ENCODE results near the gene AGPS. TPM values are rescaled to one million over a fixed set of nuclear protein-coding genes. Genes with fewer than 3 reads are reported as not detected.

AGPS gene
- total and polyA plus RNA-seq, 2 of the 13 experiments (the other 11 are each of a cell fraction or from before 2014, with no cell fraction given), result 39.4 to 99.0 TPM

GRCh38 chr2:177529166-177529565 lies 136.6 kb downstream of the AGPS start:
- no peak for FAIRE-seq
- Histone ChIP-seq H3K4me1 (ENCODE audit: insufficient read depth, low read length) (no peaks in the 10 kb centered on the region), H3K4me3 (replicated peaks in 1 of 3; ENCODE audit: insufficient read depth in 1 of 3, low read depth in 2 of 3, low read length in 3 of 3) (no peak overlapping the region), H3K27me3 (ENCODE audit: control insufficient read depth in 1 of 2, insufficient read depth in 2 of 2, low read length in 2 of 2) (no peaks in the 10 kb centered on the region), H3K27ac (ENCODE audit: extremely low read length, insufficient read depth, low read length) (no peak overlapping the region), H3K36me3 (replicated peaks in 1 of 2; ENCODE audit: control insufficient read depth in 1 of 2, insufficient read depth in 2 of 2, low read length in 2 of 2) (peaks cover 7 to 34% of the 10 kb centered on the region in 2 experiments; a peak in 4 of 5 replicates), H3K4me2 (ENCODE audit: low read depth, low read length) (no peak overlapping the region), H4K20me1 (ENCODE audit: insufficient read depth, low read length) (no peaks in the 10 kb centered on the region), H2AFZ (ENCODE audit: low read length) (no peak overlapping the region), H3K79me2 (ENCODE audit: insufficient read depth, low read length) (no peaks in the 10 kb centered on the region), H3K9ac (ENCODE audit: insufficient read depth, low read depth, low read length) (no peak overlapping the region), H3K9me3 (ENCODE audit: low read length) (no peaks in the 10 kb centered on the region)
- CTCF ChIA-PET (ENCODE audit: low intra/inter-chr PET ratio, low total read pairs), result no interaction called here
- TF ChIP-seq MAFK (conservative IDR thresholded peaks at IDR 0.05 in 1 of 2, IDR thresholded peaks at IDR 0.05 in 1 of 2; ENCODE audit: low read length in 2 of 2) (no peak), HCFC1 (IDR thresholded peaks at IDR 0.05; ENCODE audit: low read depth, low read length) (no peak), ZNF660 (CRISPR knock-in tag; IDR thresholded peaks at IDR 0.05; ENCODE audit: borderline replicate concordance, low read depth) (no peak), MXI1 (IDR thresholded peaks at IDR 0.05; ENCODE audit: borderline replicate concordance, low read depth, low read length) (no peak), CREM (IDR thresholded peaks at IDR 0.05) (no peak), CREM (CRISPR knock-in tag; IDR thresholded peaks at IDR 0.05) (no peak), NCOA5 (CRISPR knock-in tag; IDR thresholded peaks at IDR 0.05) (no peak), ZNF253 (CRISPR knock-in tag; IDR thresholded peaks at IDR 0.05; ENCODE audit: borderline replicate concordance) (no peak), ZNF234 (CRISPR knock-in tag; conservative IDR thresholded peaks at IDR 0.05) (no peak), BHLHE40 (IDR thresholded peaks at IDR 0.05; ENCODE audit: low read length) (no peak), HIVEP1 (CRISPR knock-in tag; IDR thresholded peaks at IDR 0.05) (no peak), ZNF672 (CRISPR knock-in tag; IDR thresholded peaks at IDR 0.05) (no peak), CEBPB (IDR thresholded peaks at IDR 0.05; ENCODE audit: borderline replicate concordance, low read depth, low read length) (no peak), ZFP91 (CRISPR knock-in tag; IDR thresholded peaks at IDR 0.05; ENCODE audit: borderline replicate concordance) (no peak), HNRNPUL1 (IDR thresholded peaks at IDR 0.05; ENCODE audit: low read depth, low read length) (no peak), ZNF136 (CRISPR knock-in tag; IDR thresholded peaks at IDR 0.05; ENCODE audit: low read depth) (no peak)
- TF ChIP-seq, protein P1, sequence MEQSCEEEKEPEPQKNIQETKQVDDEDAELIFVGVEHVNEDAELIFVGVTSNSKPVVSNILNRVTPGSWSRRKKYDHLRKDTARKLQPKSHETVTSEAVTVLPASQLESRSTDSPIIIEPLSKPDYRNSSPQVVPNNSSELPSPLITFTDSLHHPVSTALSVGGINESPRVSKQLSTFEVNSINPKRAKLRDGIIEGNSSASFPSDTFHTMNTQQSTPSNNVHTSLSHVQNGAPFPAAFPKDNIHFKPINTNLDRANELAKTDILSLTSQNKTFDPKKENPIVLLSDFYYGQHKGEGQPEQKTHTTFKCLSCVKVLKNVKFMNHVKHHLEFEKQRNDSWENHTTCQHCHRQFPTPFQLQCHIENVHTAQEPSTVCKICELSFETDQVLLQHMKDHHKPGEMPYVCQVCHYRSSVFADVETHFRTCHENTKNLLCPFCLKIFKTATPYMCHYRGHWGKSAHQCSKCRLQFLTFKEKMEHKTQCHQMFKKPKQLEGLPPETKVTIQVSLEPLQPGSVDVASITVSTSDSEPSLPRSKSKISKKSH (CRISPR knock-in tag; IDR thresholded peaks at IDR 0.05; ENCODE audit: borderline replicate concordance), result no peak
- TF ChIP-seq, protein P2, sequence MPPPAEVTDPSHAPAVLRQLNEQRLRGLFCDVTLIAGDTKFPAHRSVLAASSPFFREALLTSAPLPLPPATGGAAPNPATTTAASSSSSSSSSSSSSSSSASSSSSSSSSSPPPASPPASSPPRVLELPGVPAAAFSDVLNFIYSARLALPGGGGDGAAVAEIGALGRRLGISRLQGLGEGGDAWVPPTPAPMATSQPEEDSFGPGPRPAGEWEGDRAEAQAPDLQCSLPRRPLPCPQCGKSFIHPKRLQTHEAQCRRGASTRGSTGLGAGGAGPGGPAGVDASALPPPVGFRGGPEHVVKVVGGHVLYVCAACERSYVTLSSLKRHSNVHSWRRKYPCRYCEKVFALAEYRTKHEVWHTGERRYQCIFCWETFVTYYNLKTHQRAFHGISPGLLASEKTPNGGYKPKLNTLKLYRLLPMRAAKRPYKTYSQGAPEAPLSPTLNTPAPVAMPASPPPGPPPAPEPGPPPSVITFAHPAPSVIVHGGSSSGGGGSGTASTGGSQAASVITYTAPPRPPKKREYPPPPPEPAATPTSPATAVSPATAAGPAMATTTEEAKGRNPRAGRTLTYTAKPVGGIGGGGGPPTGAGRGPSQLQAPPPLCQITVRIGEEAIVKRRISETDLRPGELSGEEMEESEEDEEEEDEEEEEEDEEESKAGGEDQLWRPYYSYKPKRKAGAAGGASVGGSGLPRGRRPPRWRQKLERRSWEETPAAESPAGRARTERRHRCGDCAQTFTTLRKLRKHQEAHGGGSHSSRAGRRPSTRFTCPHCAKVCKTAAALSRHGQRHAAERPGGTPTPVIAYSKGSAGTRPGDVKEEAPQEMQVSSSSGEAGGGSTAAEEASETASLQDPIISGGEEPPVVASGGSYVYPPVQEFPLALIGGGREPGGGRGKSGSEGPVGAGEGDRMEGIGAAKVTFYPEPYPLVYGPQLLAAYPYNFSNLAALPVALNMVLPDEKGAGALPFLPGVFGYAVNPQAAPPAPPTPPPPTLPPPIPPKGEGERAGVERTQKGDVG (CRISPR knock-in tag; IDR thresholded peaks at IDR 0.05; ENCODE audit: borderline replicate concordance), result no peak
- TF ChIP-seq, protein P3, sequence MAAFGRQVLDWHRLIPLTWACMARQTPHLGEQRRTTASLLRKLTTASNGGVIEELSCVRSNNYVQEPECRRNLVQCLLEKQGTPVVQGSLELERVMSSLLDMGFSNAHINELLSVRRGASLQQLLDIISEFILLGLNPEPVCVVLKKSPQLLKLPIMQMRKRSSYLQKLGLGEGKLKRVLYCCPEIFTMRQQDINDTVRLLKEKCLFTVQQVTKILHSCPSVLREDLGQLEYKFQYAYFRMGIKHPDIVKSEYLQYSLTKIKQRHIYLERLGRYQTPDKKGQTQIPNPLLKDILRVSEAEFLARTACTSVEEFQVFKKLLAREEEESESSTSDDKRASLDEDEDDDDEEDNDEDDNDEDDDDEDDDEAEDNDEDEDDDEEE (CRISPR knock-in tag; IDR thresholded peaks at IDR 0.05), result no peak
- no peak for ATAC-seq
- POLR2A ChIA-PET, result interaction anchor here (0.7 kb wide), 1 partner anchor 266 kb away, joined by 4 read pairs; no protein-coding TSS in a partner anchor
- in situ Hi-C loops (cut with HindIII; ENCODE audit: extremely low pct_ligation_motif_present, low pct_unique_long_range_greater_than_20kb) (no loop called here), intact Hi-C loops (cut with micrococcal nuclease; ENCODE audit: unreplicated experiment) (loop anchor here (10.0 kb wide), 1 partner anchor 1726 kb away; no protein-coding TSS in a partner anchor)
- BruUV-seq (replicated peaks), result no TSS peak
- WGBS (ENCODE audit: low lambda C conversion rate), result 100% methylated on average over 3 of the region's 3 CpGs
- no peak for DNase-seq (ENCODE audit: low spot score)
